ENCODE data around the gene RAPGEFL1. TPM values are rescaled to one million over a fixed set of nuclear protein-coding genes. Genes with fewer than 3 reads are reported as not detected.
"Not testable (repeated sequence)": the region's sequence is repeated elsewhere in the genome, so short reads cannot be mapped to it uniquely, and the experiment has no call there.

RAPGEFL1 gene
- total RNA-seq, 1 experiment from 2014 or later, result 23.0 TPM

DNA sequence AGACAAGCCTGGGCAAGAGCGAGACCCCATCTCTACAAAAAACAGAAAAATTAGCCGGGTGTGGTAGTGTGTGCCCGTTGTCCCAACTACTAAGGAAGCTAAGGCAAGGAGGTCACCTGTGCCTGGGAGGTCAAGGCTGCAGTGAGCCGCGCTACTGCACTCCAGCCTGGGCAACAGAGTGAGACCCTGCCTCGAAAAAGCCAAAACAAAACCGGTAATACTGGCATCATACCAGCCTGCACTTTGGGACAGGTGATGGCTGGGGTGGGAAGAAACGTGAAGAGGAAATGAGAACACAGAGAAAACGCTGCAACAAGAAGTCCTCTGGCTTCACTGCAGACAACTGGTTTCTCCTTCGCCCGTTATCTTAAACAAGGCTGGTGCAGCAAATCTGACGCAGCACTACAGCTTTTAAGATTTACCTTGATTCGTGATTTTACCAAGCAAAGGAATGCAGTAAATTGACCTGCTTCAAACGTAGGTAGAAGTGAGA lies 37.7 kb upstream of the RAPGEFL1 start:
- DNase-seq (ENCODE audit: low spot score) (no peak), ATAC-seq (no peak)
- Mint-ChIP-seq H3K27ac (peak overlapping the region; percentile 100), H3K27me3 (ENCODE audit: low read depth) (no peaks in the 10 kb centered on the region), H3K9me3 (no peaks in the 10 kb centered on the region), H3K36me3 (peaks cover 36% of the 10 kb centered on the region), H3K4me1 (peaks cover 19% of the 10 kb centered on the region), H3K4me3 (peak overlapping the region; percentile 94)
- TF ChIP-seq GTF2I (CRISPR knock-in tag; conservative IDR thresholded peaks at IDR 0.05) (peak; percentile 48; the same call in 1 of the 2 replicates), PRRX2 (CRISPR knock-in tag; IDR thresholded peaks at IDR 0.05) (no peak), NFE2L1 (CRISPR knock-in tag; IDR thresholded peaks at IDR 0.05) (no peak), ZNF121 (CRISPR knock-in tag; IDR thresholded peaks at IDR 0.05) (peak; percentile 100)
- POLR2A ChIA-PET, result interaction anchor here (0.5 to 2.2 kb wide), 10 partner anchors 16 to 1348 kb away, joined by 3 to 17 read pairs (median 3); partner anchors contain the start of genes MED24 and MSL1
- CTCF ChIA-PET, result interaction anchor here (1.1 to 2.7 kb wide), 5 partner anchors 16 to 181 kb away, joined by 3 to 17 read pairs (median 4); no protein-coding TSS in a partner anchor

DNA sequence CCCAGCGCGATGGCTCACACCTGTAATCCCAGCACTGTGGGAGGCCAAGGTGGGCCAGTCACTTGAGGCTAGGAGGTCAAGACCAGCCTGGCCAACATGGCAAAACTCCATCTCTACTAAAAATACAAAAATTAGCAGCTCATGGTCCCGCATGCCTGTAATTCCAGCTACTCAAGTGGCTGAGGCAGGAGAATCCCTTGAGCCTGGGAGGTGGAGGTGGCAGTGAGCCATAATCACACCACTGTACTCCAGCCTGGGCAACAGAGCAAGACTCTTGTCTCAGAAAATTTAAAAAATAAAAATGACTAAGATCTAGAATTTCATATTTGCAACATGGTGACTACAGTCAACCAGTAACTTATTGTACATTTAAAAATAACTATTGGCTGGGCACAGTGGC lies 34.1 kb upstream of the RAPGEFL1 start:
- ChIA-PET CTCF (interaction anchor here (0.6 kb wide), 1 partner anchor 67 kb away, joined by 5 read pairs; no protein-coding TSS in a partner anchor), POLR2A (interaction anchor here (0.6 to 0.7 kb wide), 2 partner anchors 96 to 155 kb away, joined by 3 to 4 read pairs; no protein-coding TSS in a partner anchor)
- peaks cover 19% of the 10 kb centered on the region for H3K4me1 Mint-ChIP-seq
- H3K4me3 Mint-ChIP-seq; ATAC-seq; H3K9me3 Mint-ChIP-seq; DNase-seq (ENCODE audit: low spot score); H3K27me3 Mint-ChIP-seq (ENCODE audit: low read depth); H3K27ac Mint-ChIP-seq: not testable (repeated sequence)
- peaks cover 40% of the 10 kb centered on the region for H3K36me3 Mint-ChIP-seq

- CTCF ChIA-PET, result interaction anchor here (1.2 kb wide), 1 partner anchor 59 kb away, joined by 3 read pairs; no protein-coding TSS in a partner anchor
- Mint-ChIP-seq H3K4me1 (peaks cover 14% of the 10 kb centered on the region), H3K36me3 (peaks cover 63% of the 10 kb centered on the region), H3K27ac (no peak overlapping the region; the same call in 1 of the 2 replicates), H3K27me3 (ENCODE audit: low read depth) (no peaks in the 10 kb centered on the region), H3K4me3 (no peak overlapping the region), H3K9me3 (no peaks in the 10 kb centered on the region)
- POLR2A ChIA-PET, result no interaction called here
- no peak for ATAC-seq
- no peak for DNase-seq (ENCODE audit: low spot score)
- TF ChIP-seq SMAD3 (CRISPR knock-in tag; IDR thresholded peaks at IDR 0.05; ENCODE audit: borderline replicate concordance) (no peak), RELA (CRISPR knock-in tag; IDR thresholded peaks at IDR 0.05; ENCODE audit: borderline replicate concordance) (no peak)
Observed at GRCh38 chr17:40145476-40145875, 31.8 kb upstream of the RAPGEFL1 start.

DNA sequence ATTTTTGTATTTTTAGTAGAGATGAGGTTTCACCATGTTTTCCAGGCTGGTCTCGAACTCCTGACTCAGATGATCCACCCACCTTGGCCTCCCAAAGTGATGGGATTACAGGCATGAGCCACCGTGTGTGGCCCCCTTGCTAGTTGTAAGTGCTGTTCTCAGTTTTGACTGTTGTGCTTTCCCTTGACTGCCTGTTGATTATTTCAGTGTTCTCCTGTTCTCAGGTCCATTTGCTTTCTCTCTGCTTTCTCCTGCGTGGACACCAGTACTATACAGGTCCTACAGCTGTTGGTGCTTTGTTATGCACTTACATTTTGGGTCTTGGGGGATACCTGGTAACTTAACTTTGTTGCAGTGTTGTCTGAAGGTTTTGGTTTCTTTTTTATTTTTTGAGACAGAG lies 28.7 kb upstream of the RAPGEFL1 start:
- CTCF ChIA-PET, result interaction anchor here (0.8 kb wide), 1 partner anchor 15 kb away, joined by 3 read pairs; no protein-coding TSS in a partner anchor
- peaks cover 65% of the 10 kb centered on the region for H3K36me3 Mint-ChIP-seq
- TF ChIP-seq NFE2L1 (CRISPR knock-in tag; IDR thresholded peaks at IDR 0.05) (no peak), ZNF512 (CRISPR knock-in tag; IDR thresholded peaks at IDR 0.05; ENCODE audit: borderline replicate concordance) (no peak), ETV6 (CRISPR knock-in tag; IDR thresholded peaks at IDR 0.05) (no peak), ZNF219 (CRISPR knock-in tag; IDR thresholded peaks at IDR 0.05; ENCODE audit: borderline replicate concordance) (no peak), PRRX2 (CRISPR knock-in tag; IDR thresholded peaks at IDR 0.05) (no peak), ATF2 (CRISPR knock-in tag; IDR thresholded peaks at IDR 0.05; ENCODE audit: borderline replicate concordance, low read depth) (no peak), SP1 (CRISPR knock-in tag; conservative IDR thresholded peaks at IDR 0.05) (no peak), ERG (CRISPR knock-in tag; IDR thresholded peaks at IDR 0.05) (no peak), TP53 (CRISPR knock-in tag; IDR thresholded peaks at IDR 0.05) (no peak), HMGA2 (CRISPR knock-in tag; IDR thresholded peaks at IDR 0.05) (no peak), RORB (CRISPR knock-in tag; IDR thresholded peaks at IDR 0.05) (no peak), ELF4 (CRISPR knock-in tag; IDR thresholded peaks at IDR 0.05; ENCODE audit: low read depth) (no peak)
- TF ChIP-seq, protein P1, sequence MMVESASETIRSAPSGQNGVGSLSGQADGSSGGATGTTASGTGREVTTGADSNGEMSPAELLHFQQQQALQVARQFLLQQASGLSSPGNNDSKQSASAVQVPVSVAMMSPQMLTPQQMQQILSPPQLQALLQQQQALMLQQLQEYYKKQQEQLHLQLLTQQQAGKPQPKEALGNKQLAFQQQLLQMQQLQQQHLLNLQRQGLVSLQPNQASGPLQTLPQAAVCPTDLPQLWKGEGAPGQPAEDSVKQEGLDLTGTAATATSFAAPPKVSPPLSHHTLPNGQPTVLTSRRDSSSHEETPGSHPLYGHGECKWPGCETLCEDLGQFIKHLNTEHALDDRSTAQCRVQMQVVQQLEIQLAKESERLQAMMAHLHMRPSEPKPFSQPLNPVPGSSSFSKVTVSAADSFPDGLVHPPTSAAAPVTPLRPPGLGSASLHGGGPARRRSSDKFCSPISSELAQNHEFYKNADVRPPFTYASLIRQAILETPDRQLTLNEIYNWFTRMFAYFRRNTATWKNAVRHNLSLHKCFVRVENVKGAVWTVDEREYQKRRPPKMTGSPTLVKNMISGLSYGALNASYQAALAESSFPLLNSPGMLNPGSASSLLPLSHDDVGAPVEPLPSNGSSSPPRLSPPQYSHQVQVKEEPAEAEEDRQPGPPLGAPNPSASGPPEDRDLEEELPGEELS (CRISPR knock-in tag; IDR thresholded peaks at IDR 0.05), result no peak
- TF ChIP-seq, protein P2, sequence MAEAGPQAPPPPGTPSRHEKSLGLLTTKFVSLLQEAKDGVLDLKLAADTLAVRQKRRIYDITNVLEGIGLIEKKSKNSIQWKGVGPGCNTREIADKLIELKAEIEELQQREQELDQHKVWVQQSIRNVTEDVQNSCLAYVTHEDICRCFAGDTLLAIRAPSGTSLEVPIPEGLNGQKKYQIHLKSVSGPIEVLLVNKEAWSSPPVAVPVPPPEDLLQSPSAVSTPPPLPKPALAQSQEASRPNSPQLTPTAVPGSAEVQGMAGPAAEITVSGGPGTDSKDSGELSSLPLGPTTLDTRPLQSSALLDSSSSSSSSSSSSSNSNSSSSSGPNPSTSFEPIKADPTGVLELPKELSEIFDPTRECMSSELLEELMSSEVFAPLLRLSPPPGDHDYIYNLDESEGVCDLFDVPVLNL (CRISPR knock-in tag; IDR thresholded peaks at IDR 0.05; ENCODE audit: borderline replicate concordance, low read depth), result no peak

More for the DNA sequence above, 28.7 kb upstream of the RAPGEFL1 start:
- no peak for DNase-seq (ENCODE audit: low spot score)
- Mint-ChIP-seq H3K27me3 (ENCODE audit: low read depth) (no peaks in the 10 kb centered on the region), H3K4me1 (no peaks in the 10 kb centered on the region), H3K4me3 (no peak overlapping the region), H3K9me3 (no peaks in the 10 kb centered on the region), H3K27ac (peak overlapping the region; percentile 81)
- POLR2A ChIA-PET, result no interaction called here
- ATAC-seq, result no peak
